ENCODE data around the gene PPM1M. TPM values are rescaled to one million over a fixed set of nuclear protein-coding genes. Genes with fewer than 3 reads are reported as not detected.
A peak's percentile ranks its signal among the peaks of the same experiment; 100 is the strongest.

PPM1M gene
- total and polyA plus RNA-seq, 7 donors = 2.1 to 7.5 (median 3.0) TPM

DNA sequence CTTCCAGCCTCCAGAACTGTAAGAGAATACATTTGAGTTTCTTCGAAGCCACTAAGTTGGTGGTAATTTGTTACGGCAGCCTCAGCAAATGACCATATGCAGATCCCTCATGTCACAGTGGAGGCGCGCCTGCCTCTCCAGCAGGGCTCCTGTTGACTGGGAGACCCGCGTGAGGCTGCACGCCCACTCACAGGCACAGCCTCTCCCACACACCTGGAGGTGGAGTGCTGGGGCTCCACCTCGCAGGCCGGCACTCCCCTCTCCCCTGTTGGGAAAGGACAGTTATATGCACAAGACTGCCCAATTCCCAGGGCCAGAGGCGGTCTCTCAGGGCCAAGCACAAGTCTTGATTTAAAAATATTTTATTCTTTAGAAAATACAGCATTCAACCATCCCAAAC is 17.3 kb upstream of the PPM1M start:
- Histone ChIP-seq H3K4me3 (no peak overlapping the region), H3K36me3 (ENCODE audit: insufficient read depth in 1 of 2, low read depth in 1 of 2) (peaks cover 0 to 53% of the 10 kb centered on the region in 2 donors), H3K27me3 (ENCODE audit: insufficient read depth in 3 of 3, low read length in 2 of 3) (no peaks in the 10 kb centered on the region), H3K27ac (no peak overlapping the region), H3K9me3 (no peaks in the 10 kb centered on the region), H3K4me1 (peaks cover 16% of the 10 kb centered on the region)
- ATAC-seq (no peak), DNase-seq (peak in 1 of 2 donors; percentile 36)
- intact Hi-C loops (cut with DNase I) = no loop called here
- TF ChIP-seq CTCF (IDR thresholded peaks at IDR 0.05) = no peak
- WGBS, 3 donors = 84 to 86% (median 85%) methylated on average over 10 of the region's 10 CpGs

GRCh38 chr3:52228751-52229291 is 16.7 kb upstream of the PPM1M start:
- DNase-seq = peak; percentile 9 to 44
- Histone ChIP-seq H3K4me1 (peaks cover 16% of the 10 kb centered on the region), H3K27me3 (ENCODE audit: insufficient read depth in 3 of 3, low read length in 2 of 3) (no peaks in the 10 kb centered on the region), H3K4me3 (no peak overlapping the region), H3K9me3 (no peaks in the 10 kb centered on the region), H3K36me3 (ENCODE audit: insufficient read depth in 1 of 2, low read depth in 1 of 2) (peaks cover 0 to 57% of the 10 kb centered on the region in 2 donors), H3K27ac (peak overlapping the region; percentile 4)
- no peak for ATAC-seq
- intact Hi-C loops (cut with DNase I) = no loop called here
- TF ChIP-seq CTCF (IDR thresholded peaks at IDR 0.05) = no peak
- WGBS, 3 donors = 79 to 92% (median 86%) methylated on average over 21 of the region's 21 CpGs

GRCh38 chr3:52229656-52230055 is 15.9 kb upstream of the PPM1M start:
- H3K27me3 ChIP-seq (ENCODE audit: insufficient read depth in 3 of 3, low read length in 2 of 3) = no peaks in the 10 kb centered on the region
- H3K9me3 ChIP-seq = no peaks in the 10 kb centered on the region
- no peak for TF ChIP-seq CTCF (IDR thresholded peaks at IDR 0.05)
- WGBS, 3 donors = 87 to 93% (median 92%) methylated on average over 13 of the region's 13 CpGs
- H3K4me3 ChIP-seq = no peak overlapping the region
- DNase-seq (peak in 1 of 2 donors; percentile 34), ATAC-seq (no peak)
- intact Hi-C loops (cut with DNase I) = loop anchor here (2.0 kb wide), 2 partner anchors 111 to 217 kb away; no protein-coding TSS in a partner anchor
- peaks cover 16% of the 10 kb centered on the region for H3K4me1 ChIP-seq
- H3K27ac ChIP-seq = no peak overlapping the region
- H3K36me3 ChIP-seq (ENCODE audit: insufficient read depth in 1 of 2, low read depth in 1 of 2) = peaks cover 0 to 57% of the 10 kb centered on the region in 2 donors

- Histone ChIP-seq H3K36me3 (ENCODE audit: insufficient read depth in 1 of 2, low read depth in 1 of 2) (peaks cover 0 to 57% of the 10 kb centered on the region in 2 donors), H3K27ac (no peak overlapping the region), H3K4me1 (peaks cover 23% of the 10 kb centered on the region), H3K9me3 (no peaks in the 10 kb centered on the region), H3K4me3 (no peak overlapping the region), H3K27me3 (ENCODE audit: insufficient read depth in 3 of 3, low read length in 2 of 3) (no peaks in the 10 kb centered on the region)
- ATAC-seq = no peak
- intact Hi-C loops (cut with DNase I) = loop anchor here (2.0 kb wide), 2 partner anchors 110 to 216 kb away; no protein-coding TSS in a partner anchor
- no peak for TF ChIP-seq CTCF (IDR thresholded peaks at IDR 0.05)
- WGBS, 3 donors = 86 to 92% (median 91%) methylated on average over 6 of the region's 6 CpGs
- peak; percentile 11 to 36 for DNase-seq
Observed at GRCh38 chr3:52230461-52230860, 15.1 kb upstream of the PPM1M start.
